ENCODE measurements around the gene CLEC4M. TPM values are rescaled to one million over a fixed set of nuclear protein-coding genes. Genes with fewer than 3 reads are reported as not detected.
A peak's percentile ranks its signal among the peaks of the same experiment; 100 is the strongest.
"Not testable (repeated sequence)": the region's sequence is repeated elsewhere in the genome, so short reads cannot be mapped to it uniquely, and the experiment has no call there.

The CLEC4M gene
- total and polyA plus RNA-seq, 9 donors, result 0.65 to 19.8 (median 3.6) TPM

DNA sequence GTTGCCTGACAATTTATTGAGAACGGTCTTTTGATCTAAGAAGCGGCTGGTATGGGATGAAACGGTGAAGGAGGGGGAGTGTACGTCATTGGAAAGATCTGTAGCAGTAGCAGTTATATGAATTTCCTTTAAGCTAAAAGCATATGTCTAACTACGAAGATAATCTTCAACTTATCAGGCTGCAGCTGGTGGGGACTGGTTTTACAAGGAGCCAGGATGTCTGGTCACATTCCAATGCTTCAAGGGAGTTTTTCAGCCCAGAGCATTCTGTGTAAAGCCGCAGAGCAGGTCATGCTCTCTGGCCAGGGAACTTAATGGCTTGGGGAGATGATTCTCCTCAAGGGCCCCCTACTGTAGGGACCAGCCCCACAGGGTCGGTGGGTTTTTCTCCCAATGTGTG lies 29.2 kb downstream of the CLEC4M start:
- Histone ChIP-seq H3K9me3 (no peaks in the 10 kb centered on the region), H3K4me3 (no peak overlapping the region), H3K36me3 (no peaks in the 10 kb centered on the region), H3K27ac (no peak overlapping the region), H3K27me3 (no peaks in the 10 kb centered on the region), H3K4me1 (ENCODE audit: insufficient read depth) (no peaks in the 10 kb centered on the region)
- WGBS, 3 donors, result 24 to 30% (median 25%) methylated on average over 7 of the region's 7 CpGs
- no peak for DNase-seq
- TF ChIP-seq, protein P1, sequence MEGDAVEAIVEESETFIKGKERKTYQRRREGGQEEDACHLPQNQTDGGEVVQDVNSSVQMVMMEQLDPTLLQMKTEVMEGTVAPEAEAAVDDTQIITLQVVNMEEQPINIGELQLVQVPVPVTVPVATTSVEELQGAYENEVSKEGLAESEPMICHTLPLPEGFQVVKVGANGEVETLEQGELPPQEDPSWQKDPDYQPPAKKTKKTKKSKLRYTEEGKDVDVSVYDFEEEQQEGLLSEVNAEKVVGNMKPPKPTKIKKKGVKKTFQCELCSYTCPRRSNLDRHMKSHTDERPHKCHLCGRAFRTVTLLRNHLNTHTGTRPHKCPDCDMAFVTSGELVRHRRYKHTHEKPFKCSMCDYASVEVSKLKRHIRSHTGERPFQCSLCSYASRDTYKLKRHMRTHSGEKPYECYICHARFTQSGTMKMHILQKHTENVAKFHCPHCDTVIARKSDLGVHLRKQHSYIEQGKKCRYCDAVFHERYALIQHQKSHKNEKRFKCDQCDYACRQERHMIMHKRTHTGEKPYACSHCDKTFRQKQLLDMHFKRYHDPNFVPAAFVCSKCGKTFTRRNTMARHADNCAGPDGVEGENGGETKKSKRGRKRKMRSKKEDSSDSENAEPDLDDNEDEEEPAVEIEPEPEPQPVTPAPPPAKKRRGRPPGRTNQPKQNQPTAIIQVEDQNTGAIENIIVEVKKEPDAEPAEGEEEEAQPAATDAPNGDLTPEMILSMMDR (IDR thresholded peaks at IDR 0.05), result no peak
- no peak for TF ChIP-seq EP300 (IDR thresholded peaks at IDR 0.05)
- TF ChIP-seq POLR2A (IDR thresholded peaks at IDR 0.05), result no peak
- intact Hi-C loops (cut with DNase I), result loop anchor here in 1 of 4 donors (10.0 kb wide), 1 partner anchor 217 kb away; no protein-coding TSS in a partner anchor

DNA sequence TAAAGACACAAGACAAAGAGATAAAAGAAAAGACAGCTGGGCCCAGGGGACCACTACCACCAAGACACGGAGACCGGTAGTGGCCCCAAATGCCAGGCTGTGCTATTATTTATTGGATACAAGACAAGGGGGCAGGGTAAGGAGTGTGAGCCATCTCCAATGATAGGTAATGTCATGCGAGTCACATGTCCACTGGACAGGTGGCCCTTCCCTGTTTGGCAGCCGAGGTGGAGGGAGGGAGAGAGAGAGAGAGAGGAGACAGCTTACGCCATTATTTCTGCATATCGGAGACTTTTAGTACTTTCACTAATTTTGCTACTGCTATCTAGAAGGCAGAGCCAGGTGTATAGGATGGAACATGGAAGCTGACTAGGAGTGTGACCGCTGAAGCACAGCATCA lies 29.7 kb downstream of the CLEC4M start:
- not testable (repeated sequence) for DNase-seq; H3K36me3 ChIP-seq; H3K4me3 ChIP-seq; H3K4me1 ChIP-seq (ENCODE audit: insufficient read depth); H3K27ac ChIP-seq; H3K9me3 ChIP-seq; H3K27me3 ChIP-seq
- intact Hi-C loops (cut with DNase I), result loop anchor here in 1 of 4 donors (10.0 kb wide), 1 partner anchor 218 kb away; no protein-coding TSS in a partner anchor
- WGBS, 3 donors, result 65 to 68% (median 66%) methylated on average over 7 of the region's 7 CpGs

DNA sequence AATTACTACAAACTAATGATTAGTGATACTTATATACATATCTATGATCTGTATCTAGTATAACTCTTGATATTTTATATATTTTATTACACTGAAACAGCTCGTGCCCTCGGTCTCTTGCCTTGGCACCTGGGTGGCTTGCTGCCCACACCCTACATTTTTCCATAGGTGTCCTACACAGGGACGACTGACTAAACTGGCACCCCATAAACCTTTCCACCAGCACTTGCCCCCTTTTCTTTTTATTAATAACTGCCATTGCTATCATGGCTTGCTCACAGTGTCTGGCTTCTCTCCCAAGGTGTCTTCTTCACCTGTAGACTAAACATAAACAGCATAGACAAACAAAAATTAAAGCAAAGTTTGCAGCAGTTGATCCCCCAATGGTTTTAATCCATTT lies 30.4 kb downstream of the CLEC4M start:
- intact Hi-C loops (cut with DNase I), result loop anchor here in 1 of 4 donors (10.0 kb wide), 1 partner anchor 219 kb away; no protein-coding TSS in a partner anchor
- DNase-seq, result no peak
- no peak overlapping the region for H3K4me3 ChIP-seq
- H3K9me3 ChIP-seq, result no peaks in the 10 kb centered on the region
- no peaks in the 10 kb centered on the region for H3K27me3 ChIP-seq
- H3K4me1 ChIP-seq (ENCODE audit: insufficient read depth), result no peaks in the 10 kb centered on the region
- no peaks in the 10 kb centered on the region for H3K36me3 ChIP-seq
- no peak overlapping the region for H3K27ac ChIP-seq
- WGBS, 3 donors, result 78 to 90% (median 85%) methylated on average over 3 of the region's 3 CpGs
- TF ChIP-seq, protein P1 (IDR thresholded peaks at IDR 0.05), result no peak
- no peak for TF ChIP-seq EP300 (IDR thresholded peaks at IDR 0.05)
- TF ChIP-seq POLR2A (IDR thresholded peaks at IDR 0.05), result no peak

GRCh38 chr19:7795555-7796161 lies 32.6 kb downstream of the CLEC4M start:
- no peaks in the 10 kb centered on the region for H3K36me3 ChIP-seq
- 58 to 62% (median 61%) methylated on average over 8 of the region's 8 CpGs for WGBS, 3 donors
- DNase-seq, result no peak
- H3K9me3 ChIP-seq, result no peaks in the 10 kb centered on the region
- H3K27me3 ChIP-seq, result no peaks in the 10 kb centered on the region
- intact Hi-C loops (cut with DNase I), result loop anchor here in 2 of 4 donors (5.0 to 10.0 kb wide), 2 partner anchors 221 to 228 kb away; no protein-coding TSS in a partner anchor
- H3K4me3 ChIP-seq, result no peak overlapping the region
- no peak overlapping the region for H3K27ac ChIP-seq
- TF ChIP-seq, protein P1 (IDR thresholded peaks at IDR 0.05), result no peak
- no peak for TF ChIP-seq EP300 (IDR thresholded peaks at IDR 0.05)
- no peak for TF ChIP-seq POLR2A (IDR thresholded peaks at IDR 0.05)
- peaks cover 1% of the 10 kb centered on the region for H3K4me1 ChIP-seq (ENCODE audit: insufficient read depth)

DNA sequence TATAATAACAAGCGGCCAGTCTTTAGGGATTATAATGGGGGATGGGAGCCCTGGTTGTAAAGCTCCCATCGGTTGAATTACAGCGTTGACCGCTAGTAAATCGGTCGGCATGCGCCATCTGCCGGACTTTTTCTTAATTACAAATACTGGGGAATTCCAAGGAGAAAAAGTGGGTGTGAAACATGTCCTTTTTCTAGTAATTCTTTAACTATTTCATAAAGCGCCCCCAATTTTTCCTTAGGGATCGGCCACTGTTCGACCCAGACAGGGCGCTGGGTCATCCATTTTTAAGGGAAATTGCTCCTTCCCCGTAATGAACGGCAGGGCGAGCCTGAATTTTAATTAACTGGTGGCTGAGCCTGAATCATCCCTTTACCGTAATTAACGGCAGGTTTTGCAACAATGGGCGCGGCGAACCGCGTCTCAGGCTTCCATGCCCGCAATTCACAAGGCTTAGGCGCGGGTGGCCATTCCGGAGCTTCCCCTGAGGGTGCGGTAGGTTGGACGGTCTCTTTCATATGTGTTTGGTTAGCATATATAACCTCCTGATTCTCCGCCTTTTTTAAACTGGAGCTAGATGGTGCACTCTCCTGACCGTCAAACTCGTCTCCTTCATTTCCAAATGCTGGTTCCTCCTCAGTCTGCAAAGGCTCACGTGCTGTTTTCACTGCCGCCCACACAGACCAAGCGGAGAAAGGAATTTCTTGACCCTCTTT lies 36.8 kb downstream of the CLEC4M start:
- H3K27ac ChIP-seq, result no peak overlapping the region
- WGBS, 3 donors, result 0 to 2% (median 1%) methylated on average over 34 of the region's 34 CpGs
- H3K36me3 ChIP-seq, result no peaks in the 10 kb centered on the region
- intact Hi-C loops (cut with DNase I), result loop anchor here in 3 of 4 donors (5.0 to 10.0 kb wide), 4 partner anchors 147 to 232 kb away; no protein-coding TSS in a partner anchor
- H3K4me1 ChIP-seq (ENCODE audit: insufficient read depth), result peaks cover 1% of the 10 kb centered on the region
- H3K4me3 ChIP-seq, result no peak overlapping the region
- no peaks in the 10 kb centered on the region for H3K9me3 ChIP-seq
- no peaks in the 10 kb centered on the region for H3K27me3 ChIP-seq
- TF ChIP-seq, protein P1 (IDR thresholded peaks at IDR 0.05), result peak; percentile 13 to 67 (median 60)
- TF ChIP-seq EP300 (IDR thresholded peaks at IDR 0.05), result no peak
- DNase-seq, result peak; percentile 45 to 68 (median 60)

Data from ovary (tissue), 9 donors.